HG02759 (cell line): ENCODE data around the gene NRP2.
A peak's percentile ranks its signal among the peaks of the same experiment; 100 is the strongest.

Source experiments
- ATAC-seq: cut with Tn5 transposase; IDR thresholded peaks from one replicate; pipeline ENCODE4 v1.9.1; 2021; ENCODE audit warnings: mild to moderate bottlenecking, moderate library complexity; ENCODE audit not compliant: unreplicated experiment

The NRP2 gene

DNA sequence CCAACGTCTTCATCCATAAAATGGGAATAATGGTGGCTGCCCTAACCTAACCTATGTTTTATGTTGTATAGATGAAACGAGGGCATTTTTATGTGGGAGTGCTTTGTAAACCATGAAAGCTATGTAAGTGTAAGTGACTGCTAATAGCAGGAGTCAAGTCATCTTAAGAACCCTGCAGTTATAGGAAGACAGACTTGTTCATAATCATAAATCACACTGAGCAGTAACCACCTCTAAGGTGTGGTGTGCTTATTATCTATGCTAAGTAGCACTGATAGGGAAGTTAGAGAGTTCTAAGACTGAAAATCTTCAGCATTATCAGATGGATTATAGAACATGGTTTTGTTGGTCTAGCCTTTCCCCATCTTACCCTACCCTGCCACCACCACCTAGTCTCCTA, 24.2 kb upstream of the NRP2 start:
- no peak for ATAC-seq

DNA sequence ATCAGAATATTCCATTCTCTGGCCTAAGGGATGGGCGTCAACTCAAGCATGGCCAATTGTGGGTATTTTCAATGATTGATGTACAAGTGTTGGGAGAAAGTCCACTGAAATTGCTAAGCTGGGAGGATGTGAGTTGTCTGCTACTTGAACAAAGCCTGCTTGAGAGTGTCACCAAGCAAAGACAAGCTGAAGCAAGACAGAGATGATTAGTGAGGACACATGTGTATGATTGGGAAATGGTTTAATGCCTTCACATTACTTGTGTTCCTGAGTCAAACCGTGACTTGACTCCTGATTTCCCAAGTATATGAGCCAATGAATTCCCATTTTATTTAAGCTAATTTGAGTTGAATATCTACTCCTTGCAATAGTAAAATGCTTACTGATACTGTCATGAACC, 23.7 kb upstream of the NRP2 start:
- no peak for ATAC-seq

DNA sequence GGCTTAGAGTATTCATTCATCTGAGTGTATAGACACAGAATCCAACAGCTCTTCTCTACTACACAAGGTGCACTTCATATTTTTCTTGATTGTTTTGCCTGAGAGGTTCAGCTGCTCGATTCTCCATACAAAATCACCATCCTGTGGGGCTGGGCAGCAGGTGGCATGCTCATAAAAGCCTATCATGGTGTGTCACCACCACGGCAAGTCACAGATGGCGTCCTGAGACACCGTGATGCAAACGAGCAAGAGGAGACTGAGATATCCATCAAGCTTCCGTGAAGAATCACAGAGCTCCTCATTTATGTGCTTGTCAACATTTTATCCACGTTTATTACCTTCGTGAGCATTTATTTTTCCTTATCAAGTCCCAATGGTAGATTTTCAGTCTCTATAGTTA, 22.4 kb upstream of the NRP2 start:
- ATAC-seq, result no peak

DNA sequence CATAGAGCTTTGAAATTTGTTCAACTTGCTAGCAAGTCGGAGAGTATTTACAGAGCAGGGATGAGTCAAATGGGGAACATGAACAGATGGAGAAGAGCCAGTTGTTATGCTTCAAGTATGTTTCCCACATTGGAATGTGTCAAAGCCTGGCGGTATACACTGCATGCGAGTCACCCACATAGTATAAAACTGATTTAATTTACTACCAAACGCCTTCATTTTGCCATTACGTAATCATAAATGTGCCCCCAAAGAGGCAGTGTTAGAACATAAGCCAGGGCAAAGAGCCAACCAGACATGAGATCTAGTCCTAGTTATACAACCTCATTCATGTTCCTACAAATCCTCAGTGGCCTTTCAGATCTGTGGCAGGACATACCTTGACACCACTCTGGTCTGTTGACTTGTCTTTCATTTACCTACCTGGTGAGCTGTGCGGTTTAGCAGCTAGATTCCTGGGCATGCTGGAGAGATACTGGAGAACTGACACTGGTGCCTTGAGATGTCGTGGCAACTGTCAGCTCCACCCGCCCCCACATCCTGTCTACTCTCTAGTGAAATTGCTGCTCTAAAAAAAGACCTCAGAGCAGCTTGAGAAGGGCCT, 21.7 kb upstream of the NRP2 start:
- ATAC-seq, result peak; percentile 79

DNA sequence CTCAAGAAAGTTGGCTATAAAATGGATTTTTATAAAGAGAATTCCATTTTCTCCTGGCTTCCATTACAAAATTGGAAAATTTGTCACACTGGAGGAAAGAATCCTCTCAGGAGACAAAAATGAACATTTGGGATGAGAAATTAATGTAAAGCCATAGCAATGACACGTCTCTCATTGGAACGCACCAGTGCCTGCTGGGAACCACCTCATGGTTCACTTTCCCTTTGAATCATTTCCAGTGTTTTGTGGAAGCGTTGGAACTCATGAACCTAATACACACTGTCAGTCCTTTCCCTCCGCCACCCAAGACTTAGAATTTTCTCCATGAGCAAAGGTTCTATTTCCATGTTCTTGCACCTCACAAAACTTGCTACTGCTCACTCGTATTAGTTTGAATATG, 21.0 kb upstream of the NRP2 start:
- no peak for ATAC-seq

DNA sequence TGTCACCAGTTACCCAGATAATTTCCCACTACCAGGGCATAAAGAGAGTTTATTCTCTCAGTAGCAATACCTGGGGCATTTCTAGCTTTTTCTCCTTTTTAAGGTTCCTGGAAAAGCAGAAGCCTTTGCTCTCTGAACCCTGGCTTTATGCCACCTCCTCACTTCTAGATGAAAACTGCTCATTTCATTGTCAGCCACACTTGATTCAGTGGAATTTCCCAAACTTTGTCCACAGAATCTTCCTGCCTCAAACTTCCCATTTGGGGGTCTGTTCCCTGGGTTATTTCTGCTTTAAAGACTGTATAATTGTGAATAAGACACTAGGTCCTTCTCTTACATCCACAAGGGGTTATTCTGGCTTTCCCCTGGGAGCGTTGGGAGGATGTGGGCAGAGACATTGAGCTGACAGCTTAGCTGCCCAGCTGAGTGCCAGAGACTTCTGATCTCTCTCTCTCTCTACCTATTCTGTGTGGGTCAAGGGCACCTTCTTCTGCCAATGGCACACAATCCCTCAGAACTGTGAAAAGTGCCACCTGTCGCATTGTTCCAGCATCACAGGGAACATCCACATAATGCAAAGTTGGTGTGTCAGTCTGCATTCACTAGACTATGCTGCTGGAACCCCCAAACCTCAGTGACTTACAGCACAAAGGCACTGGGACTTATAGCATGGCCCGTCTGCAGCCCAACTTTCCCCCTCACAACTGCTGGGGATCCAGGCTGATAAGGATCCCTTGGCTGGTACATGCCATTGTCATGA, 19.9 kb upstream of the NRP2 start:
- no peak for ATAC-seq

DNA sequence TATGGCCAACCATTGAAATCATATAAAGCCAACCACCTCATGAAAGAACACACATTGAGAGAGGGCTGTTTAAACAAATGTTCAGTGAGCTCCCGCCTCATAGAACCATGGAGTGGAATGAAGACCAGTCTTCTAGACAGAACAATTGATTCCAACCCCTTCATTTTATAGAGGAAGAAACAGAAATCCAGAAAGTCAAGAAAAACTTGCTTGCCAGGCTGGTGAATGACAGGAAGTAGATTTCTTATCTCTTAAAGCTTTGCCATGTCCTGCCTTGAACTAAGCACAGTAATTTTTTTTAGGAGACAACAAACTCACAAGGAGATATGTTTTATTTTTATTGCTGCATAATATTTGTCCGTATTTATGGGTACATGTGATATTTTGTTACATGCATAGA, 16.5 kb upstream of the NRP2 start:
- no peak for ATAC-seq

DNA sequence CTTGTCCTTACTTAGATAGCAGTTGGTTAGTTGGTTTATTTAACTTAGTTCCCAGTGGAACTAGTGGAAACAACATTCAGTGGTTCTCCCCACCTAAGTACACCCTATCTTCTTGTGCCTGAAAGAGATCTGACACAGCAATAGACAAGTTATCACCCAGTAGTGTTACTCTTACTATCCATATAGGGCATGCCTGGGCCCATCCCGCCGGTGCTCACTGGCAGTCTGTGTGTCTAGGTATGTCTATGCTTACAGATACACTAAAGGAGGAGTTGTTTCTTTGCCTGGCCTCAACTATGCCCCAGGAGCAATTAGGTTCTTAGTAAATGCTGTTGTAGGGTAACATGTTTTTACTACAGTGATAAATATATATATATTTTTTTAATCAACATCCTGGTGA, 12.0 kb upstream of the NRP2 start:
- no peak for ATAC-seq

DNA sequence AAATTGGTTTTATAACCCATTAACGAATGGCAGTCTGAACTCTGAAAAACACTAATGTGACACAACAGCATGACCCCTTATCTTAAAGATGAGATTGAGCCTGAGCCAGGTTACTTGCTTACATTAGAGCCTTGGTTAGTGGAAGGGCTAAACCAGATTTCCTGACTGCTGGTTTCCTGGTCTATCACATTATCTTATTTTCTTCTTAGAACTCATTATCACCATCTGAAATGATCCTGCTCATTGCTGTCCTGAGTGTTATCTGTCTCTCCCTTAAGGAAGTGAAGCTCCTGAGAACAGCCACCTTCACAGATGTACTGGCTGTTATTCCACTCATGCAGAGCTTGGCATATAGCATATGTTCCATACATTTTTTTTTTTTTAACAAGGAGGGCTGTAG, 9.0 kb upstream of the NRP2 start:
- no peak for ATAC-seq

DNA sequence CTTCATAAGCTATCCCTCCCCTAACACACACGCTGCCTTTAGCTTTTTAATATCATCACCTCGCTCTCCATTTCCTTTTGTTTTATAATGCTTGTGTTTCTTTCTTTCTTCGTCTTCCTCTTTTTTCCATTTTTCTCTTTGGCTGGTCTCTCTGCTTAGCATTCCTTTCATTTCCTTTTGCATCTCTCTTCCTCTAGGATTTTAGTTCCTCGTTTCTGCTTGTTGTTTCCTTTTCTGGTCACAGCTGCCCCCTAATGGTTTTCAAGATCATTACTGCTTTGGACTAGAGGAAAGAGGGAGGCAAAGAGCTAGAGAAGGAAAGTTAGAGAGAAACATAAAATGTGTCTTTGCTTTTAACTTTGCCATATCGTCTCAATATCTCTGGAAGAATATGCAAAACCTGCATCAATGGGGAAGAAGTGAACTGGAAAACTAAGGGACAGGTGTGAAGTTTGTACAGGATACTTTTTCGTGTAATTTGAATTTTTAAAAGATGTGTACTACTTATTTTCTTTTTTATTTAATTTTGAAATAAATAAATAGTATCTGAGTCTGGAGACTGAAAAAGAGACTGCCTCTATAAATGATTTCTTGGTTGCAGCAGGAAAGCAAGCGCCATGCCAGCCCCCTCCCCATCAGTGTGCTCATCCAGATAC, 6.3 kb upstream of the NRP2 start:
- ATAC-seq, result no peak

DNA sequence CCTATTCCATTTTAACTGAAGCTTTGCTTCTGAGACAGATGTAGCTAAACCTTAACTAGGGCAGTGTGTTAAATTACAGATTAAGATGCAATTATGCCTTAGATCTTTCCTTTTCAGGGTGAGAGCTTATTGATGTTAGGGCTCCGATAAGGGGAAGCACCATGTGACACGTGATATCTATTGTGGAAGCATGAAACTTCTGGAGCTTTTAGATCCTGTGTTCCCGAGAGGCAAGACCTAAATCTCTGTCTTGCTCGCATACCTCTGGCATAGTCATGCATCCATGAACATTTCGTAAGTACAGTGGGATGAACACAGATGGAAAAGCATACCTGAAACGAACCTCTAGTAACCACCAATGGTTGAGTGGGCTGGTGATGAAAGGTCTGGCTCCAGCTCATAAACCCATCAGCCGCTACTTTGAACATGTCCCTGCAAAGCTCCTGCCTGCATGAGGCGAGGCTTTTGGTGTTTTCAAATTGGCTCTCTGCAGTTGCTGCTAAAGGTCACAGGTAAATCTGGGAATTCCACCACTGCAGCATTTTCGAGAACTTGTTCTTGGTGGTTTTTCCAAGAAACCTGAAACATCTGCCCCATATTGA, 3.7 kb upstream of the NRP2 start:
- ATAC-seq, result no peak

DNA sequence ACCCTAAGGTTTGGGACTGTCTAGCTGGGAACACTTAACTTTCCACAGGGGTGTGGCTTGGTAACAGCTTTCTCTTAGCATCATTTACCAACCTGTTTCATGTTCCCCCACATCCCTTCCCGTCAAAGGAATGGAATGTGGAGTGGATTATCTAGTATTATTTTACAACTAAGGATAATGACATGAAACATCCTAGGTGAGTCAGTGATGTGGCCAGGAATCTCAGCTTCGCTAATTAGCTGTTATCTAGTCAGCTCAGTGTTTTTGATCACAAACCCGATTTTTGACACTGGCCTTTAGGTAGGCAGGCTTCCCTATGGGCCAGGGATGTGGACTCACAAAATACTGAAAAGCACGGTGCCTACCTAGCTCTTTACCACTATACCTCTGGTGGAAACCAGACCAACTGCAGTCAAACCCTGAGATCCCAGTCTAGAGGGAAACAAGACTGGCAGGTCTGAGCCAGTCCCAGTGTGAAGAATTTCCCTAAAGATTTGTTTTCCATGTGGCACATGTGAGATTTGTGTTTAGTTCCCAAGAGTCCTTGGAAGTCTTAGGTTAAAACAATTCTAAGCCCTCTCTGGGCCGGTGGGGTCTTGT, 2.8 kb upstream of the NRP2 start:
- ATAC-seq, result no peak

DNA sequence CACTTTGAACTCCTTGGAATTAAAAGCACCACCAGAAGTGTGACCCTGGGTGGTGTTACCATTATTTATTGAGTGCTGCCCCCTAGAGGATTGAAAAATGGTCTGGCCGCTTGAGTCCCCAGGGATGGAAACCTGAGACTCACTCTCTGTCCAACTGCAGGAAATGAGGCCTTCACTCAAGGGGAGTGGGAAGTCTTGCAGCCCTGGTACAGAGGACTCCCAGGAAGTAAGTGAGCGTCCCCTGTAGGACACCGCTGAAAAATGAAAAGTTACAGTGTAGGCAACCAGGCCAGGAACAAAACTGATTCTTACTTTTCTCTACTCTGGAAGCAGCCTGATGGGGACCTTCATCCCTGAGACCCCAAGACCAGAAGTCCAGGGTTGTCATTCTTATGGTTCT, 2.2 kb upstream of the NRP2 start:
- peak; percentile 61 for ATAC-seq

DNA sequence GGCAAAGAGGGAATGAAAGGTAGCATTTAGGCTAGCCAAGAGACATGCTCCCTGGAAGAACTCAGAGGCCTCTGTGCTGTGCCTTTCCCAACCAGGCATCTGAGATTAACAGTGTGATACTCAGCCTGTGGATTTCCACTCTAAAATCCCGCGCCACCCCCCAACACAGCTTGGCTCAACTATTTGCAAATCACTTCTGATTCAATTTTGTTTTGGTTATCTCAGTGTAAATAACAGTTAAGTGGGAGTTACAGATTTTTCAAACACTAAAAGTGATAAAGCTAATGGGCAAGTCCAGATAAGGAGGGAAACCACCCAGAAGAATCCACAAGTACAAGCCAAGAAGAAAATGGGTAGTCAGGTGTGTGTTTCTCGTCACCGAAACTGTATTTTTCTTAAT, 1.4 kb upstream of the NRP2 start:
- no peak for ATAC-seq

DNA sequence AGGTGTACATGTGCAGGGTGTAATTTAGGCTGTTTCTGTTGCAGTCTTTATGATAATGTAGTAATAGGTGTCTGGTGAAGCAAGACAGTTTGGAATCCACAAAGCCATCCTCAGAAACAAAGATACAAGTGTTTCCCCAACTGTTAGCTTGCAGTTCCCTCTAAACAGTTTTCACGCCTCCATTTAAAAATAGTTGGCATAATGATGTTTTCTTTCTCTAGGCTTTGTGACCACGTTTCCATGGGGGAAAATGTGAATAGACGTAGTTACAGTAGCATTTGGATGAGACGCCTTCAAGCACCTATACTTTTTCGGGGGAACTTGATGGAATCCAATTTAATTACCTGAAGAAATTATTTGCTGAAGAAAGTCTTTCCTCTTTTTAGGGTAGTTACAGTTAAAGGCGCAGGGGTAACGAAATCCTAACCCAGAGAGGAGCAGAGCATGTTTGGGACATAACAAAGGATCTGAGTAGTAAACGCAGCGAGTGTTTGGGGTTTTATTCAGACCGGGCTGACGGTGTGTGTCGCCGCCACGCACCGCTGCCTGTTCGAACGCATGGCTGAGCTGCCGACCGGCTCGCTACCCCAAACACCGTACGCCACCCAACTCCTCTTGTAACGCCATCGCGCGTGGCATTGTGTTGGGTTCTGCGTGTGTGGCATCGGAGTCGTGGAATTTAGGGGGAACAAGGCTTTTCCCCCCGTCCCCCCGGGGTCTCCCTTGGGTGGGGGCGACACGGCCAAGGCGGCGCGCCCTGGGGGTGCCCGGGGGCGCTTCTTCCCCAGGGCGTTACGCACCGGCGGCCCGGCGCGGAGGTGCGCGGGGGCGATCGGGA, 681 bp upstream of the NRP2 start:
- peak; percentile 44 for ATAC-seq

DNA sequence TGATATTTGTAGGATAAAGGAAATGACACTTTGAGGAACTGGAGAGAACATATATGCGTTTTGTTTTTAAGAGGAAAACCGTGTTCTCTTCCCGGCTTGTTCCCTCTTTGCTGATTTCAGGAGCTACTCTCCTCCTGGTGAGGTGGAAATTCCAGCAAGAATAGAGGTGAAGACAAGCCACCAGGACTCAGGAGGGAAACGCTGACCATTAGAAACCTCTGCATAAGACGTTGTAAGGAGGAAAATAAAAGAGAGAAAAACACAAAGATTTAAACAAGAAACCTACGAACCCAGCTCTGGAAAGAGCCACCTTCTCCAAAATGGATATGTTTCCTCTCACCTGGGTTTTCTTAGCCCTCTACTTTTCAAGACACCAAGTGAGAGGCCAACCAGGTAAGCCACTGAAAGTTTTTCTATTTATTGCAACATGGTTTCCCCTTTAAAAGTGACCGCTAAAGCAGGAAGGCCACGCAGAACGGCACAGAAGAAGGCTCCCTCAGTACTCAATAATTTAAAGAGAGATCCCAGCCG, 735 bp downstream of the NRP2 start:
- ATAC-seq, result no peak

DNA sequence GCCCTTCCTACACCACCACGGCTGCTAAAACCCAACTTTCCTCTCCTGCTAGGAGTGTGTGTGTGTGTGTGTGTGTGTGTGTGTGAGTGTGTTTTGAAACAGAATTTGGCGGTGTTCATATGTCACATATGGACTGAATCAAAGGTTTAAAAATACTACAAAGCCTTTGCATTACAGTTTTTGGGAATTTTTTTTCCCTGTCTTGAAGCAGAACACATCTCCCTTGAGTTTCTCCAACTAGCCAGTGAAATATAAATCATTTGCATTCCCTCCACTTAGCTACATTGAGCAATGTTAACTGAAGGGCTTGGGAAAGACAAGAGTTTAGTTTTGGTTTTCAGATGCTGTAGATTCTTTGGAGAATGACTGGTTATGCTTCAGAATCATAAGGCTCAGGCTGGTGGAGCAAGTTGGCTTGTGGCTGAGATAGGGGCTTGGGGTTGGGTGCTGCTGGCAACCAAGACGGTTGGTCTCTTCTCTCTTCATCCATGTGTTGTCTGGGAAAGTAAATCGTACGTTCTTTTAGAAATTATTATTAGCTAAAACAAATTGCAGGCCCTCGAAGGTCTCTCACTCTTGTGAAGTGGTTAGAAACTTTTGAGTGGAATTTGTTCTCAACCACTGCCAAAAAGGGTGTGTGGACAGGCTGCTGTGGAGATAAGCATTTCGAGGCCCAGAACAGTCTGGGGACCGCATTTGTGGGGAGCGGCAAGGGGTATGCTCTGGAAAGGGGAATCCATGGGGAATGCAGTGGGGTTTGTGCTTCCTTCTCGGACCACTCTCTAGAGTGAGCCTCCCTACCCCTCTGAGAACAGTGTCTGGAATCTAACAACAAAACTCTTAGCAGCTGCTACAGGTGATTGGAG, 1.4 kb downstream of the NRP2 start:
- ATAC-seq, result no peak

DNA sequence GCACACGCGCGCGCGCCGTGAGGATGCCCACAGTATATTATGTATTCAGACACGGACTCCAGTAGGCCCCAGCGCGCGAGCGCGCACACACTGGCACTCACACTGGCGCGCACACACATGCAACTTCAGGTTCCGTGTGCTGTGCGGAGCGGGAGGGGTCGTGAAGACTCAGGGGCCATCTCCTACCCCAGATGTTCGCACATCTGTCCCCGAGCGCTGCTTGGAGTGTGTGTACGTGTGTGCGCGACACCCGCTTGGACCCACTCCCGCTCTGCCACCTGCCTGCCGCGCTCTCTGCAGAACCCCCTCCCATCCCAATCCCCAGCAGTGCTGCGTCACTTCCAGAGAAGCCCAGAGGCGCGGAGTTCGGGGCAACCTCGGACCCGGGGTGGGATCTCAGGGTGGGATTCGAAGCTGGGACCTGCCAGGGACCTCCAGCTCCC, 2.6 kb downstream of the NRP2 start:
- ATAC-seq, result no peak

DNA sequence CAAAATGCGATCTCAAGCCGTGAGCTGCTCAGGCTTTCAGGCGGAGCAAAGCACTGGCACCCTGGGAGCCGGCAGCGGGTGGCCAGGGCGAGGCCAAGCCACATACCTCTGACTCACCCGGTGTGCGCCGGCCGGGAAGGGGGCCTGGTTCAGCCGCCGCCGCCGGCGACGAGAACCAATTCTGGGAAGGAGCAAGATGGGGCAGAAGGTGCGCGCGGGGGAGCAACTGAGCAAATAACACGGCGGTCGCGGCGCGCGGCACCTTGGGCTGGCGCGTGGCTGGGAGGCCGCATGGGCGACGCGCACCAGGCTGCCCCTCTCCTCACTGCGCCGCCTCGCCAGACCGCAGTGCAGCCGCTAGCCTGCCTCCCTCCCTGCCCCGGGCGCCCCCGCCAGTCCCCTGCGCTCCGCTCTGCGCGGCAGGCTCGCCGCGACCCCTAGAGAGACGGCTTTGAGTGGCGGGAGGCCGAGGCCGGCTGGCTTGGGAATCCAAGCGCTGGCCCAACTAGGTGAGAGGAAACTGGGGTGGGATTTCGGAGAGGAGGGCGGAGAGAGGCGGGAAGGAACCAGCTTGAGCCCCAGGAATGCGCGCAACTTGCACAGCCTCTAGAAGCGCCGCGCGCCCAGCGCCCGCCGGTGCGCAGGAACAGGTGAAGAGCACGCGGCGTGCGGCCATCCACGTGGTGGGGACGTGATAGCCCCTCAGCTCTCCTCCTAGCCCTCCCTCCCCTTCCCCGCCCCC, 3.2 kb downstream of the NRP2 start:
- no peak for ATAC-seq
